K562 (cell line): ENCODE measurements around the gene LIFR.

ENCODE experiments used
- BMI1 ChIP-seq: fragments of 150-350 bp; IDR thresholded peaks from 2 replicates; pipeline ENCODE4 v1.6.1; 2014; ENCODE audit warnings: low read length
- BRD4 ChIP-seq: fragments of 200-600 bp; sonication (generic); IDR thresholded peaks from 2 replicates; pipeline ENCODE4 v1.6.1; 2017; ENCODE audit warnings: inconsistent platforms
- HDAC2 ChIP-seq: fragments of 450-650 bp; IDR thresholded peaks from 2 replicates; pipeline ENCODE4 v1.6.1; 2016; ENCODE audit warnings: mild to moderate bottlenecking
- HLTF ChIP-seq: fragments of 450-650 bp; IDR thresholded peaks from 2 replicates; pipeline ENCODE4 v1.6.1; 2016
- MECOM ChIP-seq: fragments of 250-450 bp; sonication (Bioruptor Pico); IDR thresholded peaks from 2 replicates; pipeline ENCODE4 v1.8.0; 2022; ENCODE audit warnings: inconsistent platforms
- TF ChIP-seq, protein P1 (sequence below), 3 experiments: IDR thresholded peaks in 2 of 3; conservative IDR thresholded peaks in 1 of 3; 2 replicates each; pipeline ENCODE4 v1.5.1; 2011 to 2012; ENCODE audit warnings: low read length in 3 of 3, mild to moderate bottlenecking in 3 of 3, control low read depth in 2 of 3, improper control_type of control experiment in 1 of 3, inconsistent platforms in 1 of 3, low read depth in 1 of 3, mixed read lengths in 1 of 3, moderate library complexity in 1 of 3; ENCODE audit not compliant: insufficient read depth in 2 of 3

DNA sequence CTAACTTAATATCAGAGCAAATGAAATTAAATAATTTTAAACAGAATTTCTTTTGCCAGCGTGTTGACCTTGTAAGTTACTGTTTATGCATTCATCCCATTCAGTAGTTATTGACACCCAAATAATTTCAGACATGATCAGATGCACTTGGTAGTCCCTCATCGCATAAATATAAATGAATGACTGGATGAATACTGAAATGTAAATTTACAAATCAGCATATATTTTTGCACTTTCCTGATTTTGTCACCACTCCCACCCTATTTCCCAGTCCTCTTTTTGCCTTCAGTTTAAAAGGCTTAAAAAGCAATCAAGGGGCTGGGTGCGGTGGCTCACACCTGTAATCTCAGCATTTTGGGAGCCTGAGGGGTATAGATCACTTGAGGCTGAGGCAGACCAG is 17.1 kb upstream of the LIFR start:
- TF ChIP-seq HLTF: no peak
- TF ChIP-seq, protein P1, sequence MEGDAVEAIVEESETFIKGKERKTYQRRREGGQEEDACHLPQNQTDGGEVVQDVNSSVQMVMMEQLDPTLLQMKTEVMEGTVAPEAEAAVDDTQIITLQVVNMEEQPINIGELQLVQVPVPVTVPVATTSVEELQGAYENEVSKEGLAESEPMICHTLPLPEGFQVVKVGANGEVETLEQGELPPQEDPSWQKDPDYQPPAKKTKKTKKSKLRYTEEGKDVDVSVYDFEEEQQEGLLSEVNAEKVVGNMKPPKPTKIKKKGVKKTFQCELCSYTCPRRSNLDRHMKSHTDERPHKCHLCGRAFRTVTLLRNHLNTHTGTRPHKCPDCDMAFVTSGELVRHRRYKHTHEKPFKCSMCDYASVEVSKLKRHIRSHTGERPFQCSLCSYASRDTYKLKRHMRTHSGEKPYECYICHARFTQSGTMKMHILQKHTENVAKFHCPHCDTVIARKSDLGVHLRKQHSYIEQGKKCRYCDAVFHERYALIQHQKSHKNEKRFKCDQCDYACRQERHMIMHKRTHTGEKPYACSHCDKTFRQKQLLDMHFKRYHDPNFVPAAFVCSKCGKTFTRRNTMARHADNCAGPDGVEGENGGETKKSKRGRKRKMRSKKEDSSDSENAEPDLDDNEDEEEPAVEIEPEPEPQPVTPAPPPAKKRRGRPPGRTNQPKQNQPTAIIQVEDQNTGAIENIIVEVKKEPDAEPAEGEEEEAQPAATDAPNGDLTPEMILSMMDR (IDR thresholded peaks at IDR 0.05 in 2 of 3, conservative IDR thresholded peaks at IDR 0.05 in 1 of 3; ENCODE audit: insufficient read depth in 2 of 3, low read depth in 1 of 3, low read length in 3 of 3): no peak
- TF ChIP-seq BRD4: no peak
- TF ChIP-seq HDAC2: no peak
- TF ChIP-seq BMI1: no peak
- TF ChIP-seq MECOM (CRISPR knock-in tag): no peak
